GM10248 (cell line): Measurements from ENCODE around the gene CACNA1H.
"Not testable (repeated sequence)": the region's sequence is repeated elsewhere in the genome, so short reads cannot be mapped to it uniquely, and the experiment has no call there.

Experiments used
- CTCF ChIA-PET: fragments of 300-600 bp; sonication (Branson Sonifier 250); formaldehyde crosslinking; extraction: SDS; loops from one replicate; lab custom pipeline; 2021; ENCODE audit warnings: antibody characterized with exemption; lab: Yijun Ruan, JAX
- POLR2A ChIA-PET: fragments of 350-650 bp; sonication (Branson Sonifier 250); formaldehyde crosslinking; extraction: SDS; loops from one replicate; lab custom pipeline; 2020; ENCODE audit warnings: antibody characterized with exemption; lab: Yijun Ruan, JAX
- DNase-seq: peaks from one replicate; pipeline ENCODE4 v3.0.0; 2012; ENCODE audit errors: extremely low spot score
- TF ChIP-seq, protein P1 (sequence below): IDR thresholded peaks from 2 replicates; pipeline ENCODE4 v1.5.1; 2012; ENCODE audit warnings: mild to moderate bottlenecking, low read depth; ENCODE audit errors: extremely low read depth, missing control alignments, control extremely low read depth

The CACNA1H gene

GRCh38 chr16:1197237-1197866, 44.4 kb downstream of the CACNA1H start:
- TF ChIP-seq, protein P1, sequence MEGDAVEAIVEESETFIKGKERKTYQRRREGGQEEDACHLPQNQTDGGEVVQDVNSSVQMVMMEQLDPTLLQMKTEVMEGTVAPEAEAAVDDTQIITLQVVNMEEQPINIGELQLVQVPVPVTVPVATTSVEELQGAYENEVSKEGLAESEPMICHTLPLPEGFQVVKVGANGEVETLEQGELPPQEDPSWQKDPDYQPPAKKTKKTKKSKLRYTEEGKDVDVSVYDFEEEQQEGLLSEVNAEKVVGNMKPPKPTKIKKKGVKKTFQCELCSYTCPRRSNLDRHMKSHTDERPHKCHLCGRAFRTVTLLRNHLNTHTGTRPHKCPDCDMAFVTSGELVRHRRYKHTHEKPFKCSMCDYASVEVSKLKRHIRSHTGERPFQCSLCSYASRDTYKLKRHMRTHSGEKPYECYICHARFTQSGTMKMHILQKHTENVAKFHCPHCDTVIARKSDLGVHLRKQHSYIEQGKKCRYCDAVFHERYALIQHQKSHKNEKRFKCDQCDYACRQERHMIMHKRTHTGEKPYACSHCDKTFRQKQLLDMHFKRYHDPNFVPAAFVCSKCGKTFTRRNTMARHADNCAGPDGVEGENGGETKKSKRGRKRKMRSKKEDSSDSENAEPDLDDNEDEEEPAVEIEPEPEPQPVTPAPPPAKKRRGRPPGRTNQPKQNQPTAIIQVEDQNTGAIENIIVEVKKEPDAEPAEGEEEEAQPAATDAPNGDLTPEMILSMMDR: no peak
- CTCF ChIA-PET: interaction anchor here (1.4 kb wide), 1 partner anchor 485 kb away, joined by 3 read pairs; no protein-coding TSS in a partner anchor
- POLR2A ChIA-PET: no interaction called here
- DNase-seq: no peak

DNA sequence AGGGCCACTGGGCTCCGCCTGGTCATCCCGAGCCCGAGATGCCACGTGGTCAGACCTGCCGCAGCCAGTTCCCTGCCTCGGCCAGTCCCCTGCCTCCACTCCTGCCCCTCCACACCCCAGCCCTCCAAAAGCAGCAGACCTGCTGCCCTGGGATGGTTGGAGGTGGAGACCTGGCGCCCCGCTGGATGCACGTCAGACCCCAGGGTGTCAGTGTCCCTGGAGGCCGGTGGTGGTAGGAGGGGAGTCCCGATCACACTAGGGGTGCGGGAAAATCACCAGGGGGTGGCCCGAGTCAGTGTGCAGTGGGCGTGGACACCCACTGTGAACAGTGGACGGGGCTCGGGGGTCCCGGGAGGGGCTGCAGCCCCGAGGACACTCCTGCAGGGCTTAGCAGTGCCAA, 45.3 kb downstream of the CACNA1H start:
- CTCF ChIA-PET: no interaction called here
- POLR2A ChIA-PET: no interaction called here
- DNase-seq: no peak
- TF ChIP-seq, protein P1: no peak

DNA sequence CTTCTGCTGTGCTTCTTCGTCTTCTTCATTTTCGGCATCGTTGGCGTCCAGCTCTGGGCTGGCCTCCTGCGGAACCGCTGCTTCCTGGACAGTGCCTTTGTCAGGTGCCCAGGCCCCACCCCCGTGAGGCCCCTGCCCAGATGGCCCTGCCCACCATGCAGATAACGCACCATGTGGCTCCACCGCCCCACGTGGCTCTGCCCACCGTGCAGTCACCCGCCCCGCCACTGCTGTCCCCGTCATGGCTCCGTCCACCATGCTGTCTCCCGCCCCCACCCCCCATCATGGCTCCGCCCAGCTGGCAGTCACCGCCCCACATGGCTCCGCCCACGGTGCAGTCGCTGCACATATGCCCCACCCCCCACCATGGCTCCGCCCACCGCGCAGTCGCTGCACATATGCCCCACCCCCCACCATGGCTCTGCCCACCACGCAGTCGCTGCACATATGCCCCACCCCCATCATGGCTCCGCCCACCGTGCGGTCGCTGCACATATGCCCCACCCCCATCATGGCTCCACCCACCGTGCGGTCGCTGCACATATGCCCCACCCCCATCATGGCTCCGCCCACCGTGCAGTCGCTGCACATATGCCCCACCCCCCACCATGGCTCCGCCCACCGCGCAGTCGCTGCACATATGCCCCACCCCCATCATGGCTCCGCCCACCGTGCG, 45.9 kb downstream of the CACNA1H start:
- DNase-seq, POLR2A ChIA-PET, CTCF ChIA-PET: not testable (repeated sequence)

DNA sequence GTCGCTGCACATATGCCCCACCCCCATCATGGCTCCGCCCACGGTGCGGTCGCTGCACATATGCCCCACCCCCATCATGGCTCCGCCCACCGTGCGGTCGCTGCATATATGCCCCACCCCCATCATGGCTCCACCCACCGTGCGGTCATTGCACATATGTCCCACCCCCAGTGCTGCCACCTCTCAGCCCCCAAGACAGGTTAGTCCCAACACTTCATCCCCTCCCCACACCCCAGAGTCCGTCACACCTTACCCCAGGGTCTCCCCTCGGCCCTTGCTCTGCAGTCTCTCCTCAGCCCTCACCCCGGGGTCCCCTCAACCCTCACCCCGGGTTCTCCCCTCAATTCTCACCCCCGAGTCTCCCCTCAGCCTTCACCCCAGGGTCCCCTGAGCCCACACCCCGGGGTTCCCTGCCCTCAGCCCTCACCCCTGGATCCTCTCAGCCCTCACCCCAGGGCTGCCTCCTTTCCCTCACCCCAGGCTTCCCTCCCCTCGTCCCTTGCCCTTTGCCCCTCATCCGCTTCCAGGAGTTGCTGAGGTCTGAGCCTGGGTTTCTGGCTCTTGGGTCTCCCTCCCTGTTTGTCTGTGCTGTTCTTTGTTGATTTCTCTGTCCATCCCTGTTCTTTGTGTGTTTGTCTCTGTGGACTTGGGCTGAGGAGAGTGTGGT, 46.6 kb downstream of the CACNA1H start:
- ChIA-PET POLR2A (no interaction called here), CTCF (no interaction called here)
- no peak for DNase-seq
- TF ChIP-seq, protein P1: no peak

GRCh38 chr16:1200014-1200627, 47.2 kb downstream of the CACNA1H start:
- no peak for DNase-seq
- CTCF ChIA-PET: no interaction called here
- POLR2A ChIA-PET: no interaction called here
- TF ChIP-seq, protein P1: no peak

- ChIA-PET POLR2A (no interaction called here), CTCF (no interaction called here)
- TF ChIP-seq, protein P1: no peak
- DNase-seq: no peak
These were observed 48.5 kb downstream of the CACNA1H start for GRCh38 chr16:1201444-1201843.

DNA sequence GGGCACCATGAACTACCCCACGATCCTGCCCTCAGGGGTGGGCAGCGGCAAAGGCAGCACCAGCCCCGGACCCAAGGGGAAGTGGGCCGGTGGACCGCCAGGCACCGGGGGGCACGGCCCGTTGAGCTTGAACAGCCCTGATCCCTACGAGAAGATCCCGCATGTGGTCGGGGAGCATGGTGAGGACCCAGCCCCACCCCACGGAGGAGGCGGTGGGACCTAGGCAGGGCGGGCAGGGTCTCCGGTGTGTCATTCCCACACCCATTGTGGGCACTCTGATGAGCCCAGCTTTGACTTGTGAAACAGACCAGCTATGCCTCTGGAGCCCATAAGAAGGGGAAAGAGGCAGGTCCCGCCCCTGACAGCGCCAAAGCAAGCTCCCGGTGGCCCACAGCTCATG, 49.4 kb downstream of the CACNA1H start:
- DNase-seq: no peak
- CTCF ChIA-PET: no interaction called here
- POLR2A ChIA-PET: no interaction called here
- TF ChIP-seq, protein P1: no peak
